OCI-LY1 (cell line): ENCODE measurements around the gene DIP2B.
A peak's percentile ranks its signal among the peaks of the same experiment; 100 is the strongest.

ENCODE experiments used
- H2AFZ ChIP-seq: fragments of 200-600 bp; sonication (generic), shearing (Covaris generic); 2 replicates; pipeline ENCODE4 v1.6.0; 2014; ENCODE audit warnings: antibody characterized with exemption, mild to moderate bottlenecking, low read length
- H3F3A ChIP-seq: fragments of 200-600 bp; sonication (generic), shearing (Covaris generic); 2 replicates; pipeline ENCODE4 v1.6.0; 2014; ENCODE audit warnings: mild to moderate bottlenecking, antibody characterized with exemption, low read length, moderate library complexity; ENCODE audit not compliant: insufficient read depth
- H3K27ac ChIP-seq: fragments of 200-600 bp; sonication (generic); 2 replicates; pipeline ENCODE4 v1.5.1; 2014; ENCODE audit warnings: low read length, mixed run types, mild to moderate bottlenecking, low read depth; ENCODE audit not compliant: poor library complexity, severe bottlenecking
- H3K27me3 ChIP-seq: fragments of 200-600 bp; sonication (generic); 2 replicates; pipeline ENCODE4 v1.6.0; 2014; ENCODE audit warnings: antibody characterized with exemption, mild to moderate bottlenecking, low read length, moderate library complexity; ENCODE audit not compliant: insufficient read depth
- H3K36me3 ChIP-seq: fragments of 200-600 bp; sonication (generic); 2 replicates; pipeline ENCODE4 v1.6.1; 2014; ENCODE audit warnings: mild to moderate bottlenecking, antibody characterized with exemption, low read length, moderate library complexity, mixed read lengths; ENCODE audit not compliant: insufficient read depth
- H3K4me1 ChIP-seq: fragments of 200-600 bp; sonication (generic); 2 replicates; pipeline ENCODE4 v1.5.1; 2014; ENCODE audit warnings: mild to moderate bottlenecking, low read length, moderate library complexity; ENCODE audit not compliant: insufficient read depth, severe bottlenecking
- H3K4me2 ChIP-seq: fragments of 200-600 bp; sonication (generic), shearing (Covaris generic); 2 replicates; pipeline ENCODE4 v1.6.1; 2014; ENCODE audit warnings: low read length
- H3K4me3 ChIP-seq: fragments of 200-600 bp; sonication (generic); 2 replicates; pipeline ENCODE4 v1.5.1; 2014; ENCODE audit warnings: low read length, low read depth, mild to moderate bottlenecking, mixed read lengths; ENCODE audit not compliant: poor library complexity, severe bottlenecking
- H3K79me2 ChIP-seq: fragments of 200-600 bp; shearing (Covaris generic); 2 replicates; pipeline ENCODE4 v1.6.1; 2016; ENCODE audit warnings: mixed run types, low read length, mixed read lengths; ENCODE audit not compliant: insufficient read depth
- H3K9ac ChIP-seq: fragments of 200-600 bp; sonication (generic), shearing (Covaris generic); 2 replicates; pipeline ENCODE4 v1.6.1; 2014; ENCODE audit warnings: mild to moderate bottlenecking, low read length, mixed read lengths
- H3K9me2 ChIP-seq: fragments of 200-600 bp; sonication (generic), shearing (Covaris generic); 2 replicates; pipeline ENCODE4 v1.6.1; 2014; ENCODE audit warnings: low read depth, mild to moderate bottlenecking, low read length, mixed read lengths
- H3K9me3 ChIP-seq: fragments of 200-600 bp; shearing (Covaris generic); 2 replicates; pipeline ENCODE4 v1.6.1; 2014; ENCODE audit warnings: low read length, mixed read lengths
- H4K20me1 ChIP-seq: fragments of 200-600 bp; sonication (generic), shearing (Covaris generic); 2 replicates; pipeline ENCODE4 v1.6.0; 2016; ENCODE audit warnings: mild to moderate bottlenecking, low read length; ENCODE audit not compliant: insufficient read depth
- EZH2 ChIP-seq: fragments of 200-600 bp; sonication (generic), shearing (Covaris generic); IDR thresholded peaks from 2 replicates; pipeline ENCODE4 v1.8.0; 2017; ENCODE audit warnings: borderline replicate concordance, mixed run types, mild to moderate bottlenecking, antibody characterized with exemption, low read length, moderate library complexity, mixed read lengths
- TF ChIP-seq, protein P1 (sequence below): fragments of 200-600 bp; sonication (generic), shearing (Covaris generic); IDR thresholded peaks from 2 replicates; pipeline ENCODE4 v1.5.1; 2017; ENCODE audit warnings: mild to moderate bottlenecking, antibody characterized with exemption, low read length, moderate library complexity, mixed read lengths

Gene DIP2B

DNA sequence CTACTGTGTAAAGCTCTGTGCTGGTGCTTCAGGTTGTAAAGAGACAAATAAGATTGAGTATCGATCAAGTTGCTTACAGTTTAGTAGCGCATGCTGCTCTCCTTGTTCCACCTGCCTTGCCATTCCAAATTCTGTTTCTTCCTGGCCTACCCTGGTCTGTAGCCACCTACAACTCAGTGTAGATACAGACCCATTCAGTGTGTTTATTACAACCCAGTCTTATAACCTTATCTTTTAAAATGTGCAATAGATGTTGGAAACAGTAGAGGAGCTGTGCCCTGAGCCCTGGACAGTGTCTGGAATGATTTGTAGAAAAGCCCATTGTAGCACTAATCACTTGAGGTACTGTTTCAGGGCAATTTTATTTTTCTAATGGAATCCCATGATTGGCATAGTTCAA, 68.5 kb downstream of the DIP2B start:
- H3K4me1 ChIP-seq, result no peaks in the 10 kb centered on the region
- H3K4me2 ChIP-seq, result no peak overlapping the region
- H3K27me3 ChIP-seq, result no peaks in the 10 kb centered on the region
- H3K9me2 ChIP-seq, result no peaks in the 10 kb centered on the region
- H3K4me3 ChIP-seq, result no peak overlapping the region
- TF ChIP-seq, protein P1, sequence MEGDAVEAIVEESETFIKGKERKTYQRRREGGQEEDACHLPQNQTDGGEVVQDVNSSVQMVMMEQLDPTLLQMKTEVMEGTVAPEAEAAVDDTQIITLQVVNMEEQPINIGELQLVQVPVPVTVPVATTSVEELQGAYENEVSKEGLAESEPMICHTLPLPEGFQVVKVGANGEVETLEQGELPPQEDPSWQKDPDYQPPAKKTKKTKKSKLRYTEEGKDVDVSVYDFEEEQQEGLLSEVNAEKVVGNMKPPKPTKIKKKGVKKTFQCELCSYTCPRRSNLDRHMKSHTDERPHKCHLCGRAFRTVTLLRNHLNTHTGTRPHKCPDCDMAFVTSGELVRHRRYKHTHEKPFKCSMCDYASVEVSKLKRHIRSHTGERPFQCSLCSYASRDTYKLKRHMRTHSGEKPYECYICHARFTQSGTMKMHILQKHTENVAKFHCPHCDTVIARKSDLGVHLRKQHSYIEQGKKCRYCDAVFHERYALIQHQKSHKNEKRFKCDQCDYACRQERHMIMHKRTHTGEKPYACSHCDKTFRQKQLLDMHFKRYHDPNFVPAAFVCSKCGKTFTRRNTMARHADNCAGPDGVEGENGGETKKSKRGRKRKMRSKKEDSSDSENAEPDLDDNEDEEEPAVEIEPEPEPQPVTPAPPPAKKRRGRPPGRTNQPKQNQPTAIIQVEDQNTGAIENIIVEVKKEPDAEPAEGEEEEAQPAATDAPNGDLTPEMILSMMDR, result no peak
- no peak for TF ChIP-seq EZH2
- no peak overlapping the region for H3K27ac ChIP-seq
- H3K79me2 ChIP-seq, result no peaks in the 10 kb centered on the region
- H4K20me1 ChIP-seq, result no peaks in the 10 kb centered on the region
- H3K9me3 ChIP-seq, result no peaks in the 10 kb centered on the region
- H3K36me3 ChIP-seq, result no peaks in the 10 kb centered on the region
- H3K9ac ChIP-seq, result no peak overlapping the region
- no peak overlapping the region for H2AFZ ChIP-seq
- H3F3A ChIP-seq, result no peaks in the 10 kb centered on the region

DNA sequence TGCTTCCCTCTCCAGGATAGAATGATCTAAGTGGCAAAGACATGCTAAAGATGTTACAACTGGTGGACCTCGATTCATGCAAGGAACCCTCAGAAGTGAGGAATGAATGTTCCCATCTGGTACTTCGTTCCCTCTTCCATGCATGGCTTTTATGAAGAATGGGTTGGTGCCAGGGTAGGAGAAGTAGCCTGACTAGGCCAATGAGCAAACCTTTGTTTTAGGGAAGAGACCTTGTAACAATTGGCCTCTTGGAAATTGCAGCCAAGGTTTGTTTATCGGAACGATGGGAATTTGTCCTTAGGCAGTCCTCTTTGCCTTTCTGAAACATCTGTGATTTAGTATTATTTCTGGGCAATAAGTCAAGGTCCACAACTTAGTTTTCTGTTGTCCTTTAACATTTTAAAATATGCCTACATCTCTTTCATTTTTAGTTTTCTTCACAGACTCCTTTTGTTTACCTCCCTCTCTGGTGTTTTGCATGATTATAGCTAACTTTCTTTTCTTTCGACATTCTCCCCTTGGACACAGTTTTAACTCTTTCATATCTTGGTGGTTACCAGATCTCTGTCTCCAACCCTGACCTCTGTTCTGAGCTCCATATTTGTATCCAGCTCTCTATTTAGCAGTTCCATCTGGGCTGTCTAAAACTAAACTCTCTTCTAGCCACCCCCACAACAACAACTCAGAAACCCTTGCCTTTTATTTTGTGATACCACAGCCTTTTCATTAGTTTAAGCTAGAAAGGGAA, 70.0 kb downstream of the DIP2B start:
- H3K27ac ChIP-seq, result no peak overlapping the region

DNA sequence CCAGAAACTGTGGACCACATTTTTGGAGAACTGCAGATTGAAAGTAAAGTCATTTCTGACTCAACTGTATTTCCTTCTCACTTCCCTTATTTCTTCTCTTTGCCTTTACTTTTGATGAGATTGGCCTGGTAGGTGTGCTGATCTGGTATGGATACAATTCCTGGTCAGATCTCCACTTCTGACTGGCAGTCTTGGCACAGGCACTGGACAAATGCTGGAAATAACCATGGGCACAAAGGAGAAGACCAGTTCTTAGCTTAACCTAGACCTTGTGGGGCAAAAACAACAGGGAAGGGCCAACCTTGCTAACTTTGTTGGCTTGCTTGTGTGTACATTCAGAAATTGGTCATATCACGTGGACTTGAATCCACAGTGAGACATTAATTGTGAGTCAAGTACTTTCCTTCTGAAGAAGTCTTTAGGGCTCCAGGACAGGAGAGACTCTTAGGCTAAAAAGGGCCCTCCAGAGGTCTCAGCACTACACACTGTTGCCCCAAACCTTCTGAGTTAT, 75.0 kb downstream of the DIP2B start:
- Histone ChIP-seq H3K27ac (peak overlapping the region; percentile 56), H3K36me3 (no peaks in the 10 kb centered on the region), H2AFZ (no peak overlapping the region), H3K9me2 (no peaks in the 10 kb centered on the region), H3K9ac (peak overlapping the region; percentile 18; the same call in 1 of the 2 replicates), H4K20me1 (no peaks in the 10 kb centered on the region), H3F3A (no peaks in the 10 kb centered on the region), H3K9me3 (no peaks in the 10 kb centered on the region), H3K4me3 (no peak overlapping the region), H3K79me2 (no peaks in the 10 kb centered on the region), H3K27me3 (no peaks in the 10 kb centered on the region), H3K4me1 (peaks cover 21% of the 10 kb centered on the region), H3K4me2 (peak overlapping the region; percentile 57; the same call in 1 of the 2 replicates)
- TF ChIP-seq, protein P1, result no peak

More for the DNA sequence above, 70.0 kb downstream of the DIP2B start:
- Histone ChIP-seq H3K9me2 (no peaks in the 10 kb centered on the region), H3K79me2 (no peaks in the 10 kb centered on the region), H3K9me3 (no peaks in the 10 kb centered on the region), H2AFZ (no peak overlapping the region), H3K9ac (no peak overlapping the region), H4K20me1 (no peaks in the 10 kb centered on the region), H3K4me2 (no peak overlapping the region), H3F3A (no peaks in the 10 kb centered on the region), H3K27me3 (no peaks in the 10 kb centered on the region), H3K4me1 (peaks cover 8% of the 10 kb centered on the region), H3K4me3 (no peak overlapping the region), H3K36me3 (no peaks in the 10 kb centered on the region)
- TF ChIP-seq, protein P1, result no peak
- TF ChIP-seq EZH2, result no peak
